A673 (cell line): ENCODE results near the gene HMGN1.

Source experiments
- CTCF ChIP-seq: fragments of 300-800, 200-600 bp; sonication (generic); conservative IDR thresholded peaks from 2 replicates; pipeline ENCODE4 v1.5.1; 2017; ENCODE audit warnings: low read depth, mild to moderate bottlenecking, antibody characterized with exemption, low read length, moderate library complexity, mixed read lengths
- EZH2 ChIP-seq: fragments of 200-600 bp; sonication (generic); IDR thresholded peaks from 2 replicates; pipeline ENCODE4 v1.6.1; 2017; ENCODE audit warnings: borderline replicate concordance, low read depth, mild to moderate bottlenecking, mixed read lengths, antibody characterized with exemption, low read length; ENCODE audit not compliant: poor library complexity, severe bottlenecking

GRCh38 chr21:39312112-39313041, 36.5 kb downstream of the HMGN1 start:
- TF ChIP-seq CTCF (no peak), EZH2 (no peak)
